ENCODE data around the gene EGFL8.

DNA sequence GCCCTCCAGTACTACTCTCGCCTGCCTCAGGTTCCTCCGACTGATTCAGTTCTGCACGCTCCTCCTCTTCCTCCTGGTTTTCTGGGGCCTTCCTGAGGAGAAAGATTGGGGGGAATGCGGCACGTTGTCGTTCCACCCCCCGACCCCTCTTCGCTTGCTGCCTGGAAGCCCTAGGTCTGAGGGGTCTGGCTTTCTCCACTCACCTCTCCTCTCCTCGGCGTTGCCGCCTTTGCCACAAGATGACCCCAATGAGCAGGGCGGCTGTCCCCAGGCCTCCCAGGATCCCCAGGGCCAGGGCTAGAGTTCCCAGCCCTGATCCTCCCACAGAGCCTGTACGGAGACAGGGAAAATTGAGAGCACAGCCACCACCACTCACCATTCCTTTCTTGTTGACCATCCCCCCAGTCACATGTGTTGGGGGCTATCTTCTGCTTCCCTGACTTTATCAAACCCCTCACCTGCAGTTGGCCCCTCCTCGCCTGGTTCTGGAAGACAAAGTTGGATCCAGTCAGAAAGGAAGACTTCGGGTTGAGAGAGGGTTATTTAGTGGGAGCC is 16.8 kb downstream of the EGFL8 start:
- TF ChIP-seq RAD21 (IDR thresholded peaks at IDR 0.05; ENCODE audit: low read depth) (no peak), YY1 (IDR thresholded peaks at IDR 0.05; ENCODE audit: low read depth) (no peak), FOXM1 (IDR thresholded peaks at IDR 0.05; ENCODE audit: borderline replicate concordance, low read depth) (no peak), EP300 (IDR thresholded peaks at IDR 0.05; ENCODE audit: borderline replicate concordance) (no peak), TCF12 (IDR thresholded peaks at IDR 0.05; ENCODE audit: low read depth) (no peak), CEBPB (IDR thresholded peaks at IDR 0.05) (no peak), EGR1 (IDR thresholded peaks at IDR 0.05) (no peak), NFIC (IDR thresholded peaks at IDR 0.05) (no peak), TAF1 (IDR thresholded peaks at IDR 0.05; ENCODE audit: low read depth) (no peak)
- TF ChIP-seq, protein P1, sequence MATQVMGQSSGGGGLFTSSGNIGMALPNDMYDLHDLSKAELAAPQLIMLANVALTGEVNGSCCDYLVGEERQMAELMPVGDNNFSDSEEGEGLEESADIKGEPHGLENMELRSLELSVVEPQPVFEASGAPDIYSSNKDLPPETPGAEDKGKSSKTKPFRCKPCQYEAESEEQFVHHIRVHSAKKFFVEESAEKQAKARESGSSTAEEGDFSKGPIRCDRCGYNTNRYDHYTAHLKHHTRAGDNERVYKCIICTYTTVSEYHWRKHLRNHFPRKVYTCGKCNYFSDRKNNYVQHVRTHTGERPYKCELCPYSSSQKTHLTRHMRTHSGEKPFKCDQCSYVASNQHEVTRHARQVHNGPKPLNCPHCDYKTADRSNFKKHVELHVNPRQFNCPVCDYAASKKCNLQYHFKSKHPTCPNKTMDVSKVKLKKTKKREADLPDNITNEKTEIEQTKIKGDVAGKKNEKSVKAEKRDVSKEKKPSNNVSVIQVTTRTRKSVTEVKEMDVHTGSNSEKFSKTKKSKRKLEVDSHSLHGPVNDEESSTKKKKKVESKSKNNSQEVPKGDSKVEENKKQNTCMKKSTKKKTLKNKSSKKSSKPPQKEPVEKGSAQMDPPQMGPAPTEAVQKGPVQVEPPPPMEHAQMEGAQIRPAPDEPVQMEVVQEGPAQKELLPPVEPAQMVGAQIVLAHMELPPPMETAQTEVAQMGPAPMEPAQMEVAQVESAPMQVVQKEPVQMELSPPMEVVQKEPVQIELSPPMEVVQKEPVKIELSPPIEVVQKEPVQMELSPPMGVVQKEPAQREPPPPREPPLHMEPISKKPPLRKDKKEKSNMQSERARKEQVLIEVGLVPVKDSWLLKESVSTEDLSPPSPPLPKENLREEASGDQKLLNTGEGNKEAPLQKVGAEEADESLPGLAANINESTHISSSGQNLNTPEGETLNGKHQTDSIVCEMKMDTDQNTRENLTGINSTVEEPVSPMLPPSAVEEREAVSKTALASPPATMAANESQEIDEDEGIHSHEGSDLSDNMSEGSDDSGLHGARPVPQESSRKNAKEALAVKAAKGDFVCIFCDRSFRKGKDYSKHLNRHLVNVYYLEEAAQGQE (IDR thresholded peaks at IDR 0.05; ENCODE audit: low read depth) = no peak
- TF ChIP-seq, protein P2, sequence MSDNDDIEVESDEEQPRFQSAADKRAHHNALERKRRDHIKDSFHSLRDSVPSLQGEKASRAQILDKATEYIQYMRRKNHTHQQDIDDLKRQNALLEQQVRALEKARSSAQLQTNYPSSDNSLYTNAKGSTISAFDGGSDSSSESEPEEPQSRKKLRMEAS (IDR thresholded peaks at IDR 0.05) = no peak
